Measurements from ENCODE around the gene ABR.

Gene ABR

DNA sequence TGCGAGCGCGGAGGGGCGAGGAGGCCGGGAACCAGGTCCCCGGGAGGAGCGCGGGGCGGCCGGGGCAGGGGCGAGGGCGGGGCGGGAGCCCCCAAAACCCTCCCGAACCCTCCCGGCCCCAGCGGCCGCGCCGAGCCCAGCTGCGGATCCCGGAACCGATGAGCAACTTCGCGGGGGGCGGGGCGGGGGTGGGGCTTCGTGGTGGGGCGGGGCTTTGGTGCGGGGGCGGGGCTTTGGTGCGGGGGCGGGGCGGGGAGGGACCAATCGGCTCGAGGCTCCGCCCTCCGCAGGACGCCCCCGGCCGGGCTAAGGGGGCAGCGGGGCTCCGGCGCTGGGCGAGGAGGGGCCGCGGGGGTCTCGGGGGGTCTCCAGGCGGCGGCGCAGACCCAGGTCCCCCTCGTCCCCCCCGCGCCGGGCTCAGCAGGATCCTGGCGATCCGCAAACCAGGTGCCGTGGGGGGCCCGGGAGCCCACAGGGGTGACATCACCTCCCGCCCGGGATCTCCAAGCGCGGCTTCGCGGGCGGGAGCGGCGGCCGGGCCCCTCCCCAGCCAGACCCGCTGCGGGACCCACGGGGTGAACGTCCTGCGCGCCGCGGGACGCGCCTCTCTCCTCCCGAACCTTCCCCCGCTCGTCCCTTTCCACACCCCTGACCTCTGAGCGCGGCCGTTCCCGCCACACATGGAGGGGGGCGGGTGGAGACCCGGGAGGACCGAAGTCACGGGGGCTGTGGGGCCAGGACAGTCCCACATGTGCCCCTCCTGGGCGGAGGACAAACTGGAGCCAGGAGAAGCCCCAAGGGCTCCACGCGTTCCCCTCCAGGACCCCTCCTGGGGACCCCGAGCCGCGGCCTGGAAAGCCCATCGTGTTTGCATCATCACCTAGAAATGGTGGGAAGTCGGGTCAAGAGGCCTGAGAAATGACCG is at the start of gene ABR:
Gene ABR, minus strand, starts transcription at position 164 of the 925 bp plus-strand sequence. CDS start 254 bp downstream, outside the sequence.
- Histone ChIP-seq H3K9ac (ENCODE audit: low read length) (peak within 1 kb of the TSS; percentile 50), H3K27ac (ENCODE audit: low read depth, low read length) (no peak within 1 kb of the TSS), H3K27me3 (ENCODE audit: control insufficient read depth, insufficient read depth, low read length) (peaks cover 44% of the 10 kb centered on the region), H3K36me3 (ENCODE audit: control insufficient read depth, insufficient read depth, low read length) (no peaks in the 10 kb centered on the region), H3K4me1 (ENCODE audit: control insufficient read depth, insufficient read depth, low read length) (peaks cover 40% of the 10 kb centered on the region), H3K9me3 (ENCODE audit: control insufficient read depth, insufficient read depth, low read depth, low read length) (no peaks in the 10 kb centered on the region), H3K4me3 (ENCODE audit: low read depth, low read length) (peak within 1 kb of the TSS; percentile 80)

DNA sequence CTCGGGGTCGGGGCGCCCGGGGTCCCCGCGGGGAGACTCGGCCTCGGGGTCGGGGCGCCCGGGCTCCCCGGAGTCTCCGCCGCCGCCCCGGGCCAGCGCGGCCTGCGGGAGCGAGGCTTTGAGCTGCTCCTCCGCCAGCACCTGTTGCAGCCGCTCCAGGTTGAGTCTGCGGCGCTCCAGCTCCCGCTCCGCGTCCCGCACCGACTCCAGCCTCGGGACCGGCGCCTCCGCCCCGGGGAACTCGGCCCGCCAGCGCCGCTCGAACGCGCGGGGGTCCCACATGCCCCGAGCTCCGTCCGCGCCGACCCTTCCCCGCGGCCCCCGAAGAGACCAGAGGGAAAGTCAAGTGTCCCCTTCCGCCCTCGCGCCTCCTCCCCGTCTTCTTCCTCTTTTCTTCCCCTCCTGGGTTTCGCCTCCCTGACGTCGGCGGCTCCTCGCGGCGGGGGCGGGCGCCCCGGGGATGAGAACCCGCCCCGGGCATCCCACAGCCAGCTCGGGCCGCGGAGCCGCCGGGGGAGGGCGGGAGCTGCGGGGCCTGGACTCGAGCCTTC is 49.6 kb upstream of the ABR start:
- no peaks in the 10 kb centered on the region for H3K36me3 ChIP-seq (ENCODE audit: control insufficient read depth, insufficient read depth, low read length)
- peak overlapping the region; percentile 64 for H3K4me3 ChIP-seq (ENCODE audit: low read depth, low read length)
- peaks cover 7% of the 10 kb centered on the region; the same call in 1 of the 2 replicates for H3K4me1 ChIP-seq (ENCODE audit: control insufficient read depth, insufficient read depth, low read length)
- H3K27ac ChIP-seq (ENCODE audit: low read depth, low read length): no peak overlapping the region
- H3K27me3 ChIP-seq (ENCODE audit: control insufficient read depth, insufficient read depth, low read length): peaks cover 77% of the 10 kb centered on the region
- H3K9ac ChIP-seq (ENCODE audit: low read length): no peak overlapping the region
- no peaks in the 10 kb centered on the region for H3K9me3 ChIP-seq (ENCODE audit: control insufficient read depth, insufficient read depth, low read depth, low read length)

DNA sequence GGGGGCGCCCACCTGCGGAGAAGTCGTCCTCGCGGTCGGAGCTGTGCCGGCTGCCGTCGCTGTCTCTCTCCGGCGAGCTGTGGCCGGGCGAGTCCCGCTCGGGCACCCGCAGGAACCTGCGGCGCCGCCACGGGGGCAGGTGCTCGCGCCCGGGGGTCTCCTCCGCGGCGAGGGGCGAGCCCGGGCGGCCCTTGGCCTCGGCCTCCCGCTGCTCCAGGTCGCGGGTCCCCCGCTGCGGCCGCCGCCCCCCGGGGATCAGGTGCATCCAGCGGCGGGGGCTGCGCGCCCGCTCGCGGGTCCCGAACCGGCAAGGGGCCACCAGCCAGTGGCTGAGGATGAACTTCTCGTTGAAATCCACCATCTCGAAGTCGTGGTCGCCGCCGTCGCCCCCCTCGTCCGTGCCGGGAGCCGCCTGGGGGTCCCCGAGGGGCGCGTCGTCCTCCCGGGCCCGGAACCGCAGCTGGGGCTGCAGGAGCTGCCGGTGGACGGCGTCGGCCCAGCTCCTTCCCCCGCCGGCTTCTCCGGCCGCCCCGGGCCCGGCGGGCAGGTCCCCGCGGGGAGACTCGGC is 49.1 kb upstream of the ABR start:
- Histone ChIP-seq H3K27ac (ENCODE audit: low read depth, low read length) (no peak overlapping the region), H3K9ac (ENCODE audit: low read length) (peak overlapping the region; percentile 33), H3K4me3 (ENCODE audit: low read depth, low read length) (peak overlapping the region; percentile 64), H3K9me3 (ENCODE audit: control insufficient read depth, insufficient read depth, low read depth, low read length) (no peaks in the 10 kb centered on the region), H3K27me3 (ENCODE audit: control insufficient read depth, insufficient read depth, low read length) (peaks cover 77% of the 10 kb centered on the region), H3K36me3 (ENCODE audit: control insufficient read depth, insufficient read depth, low read length) (no peaks in the 10 kb centered on the region), H3K4me1 (ENCODE audit: control insufficient read depth, insufficient read depth, low read length) (peaks cover 7% of the 10 kb centered on the region; the same call in 1 of the 2 replicates)

GRCh38 chr17:1227917-1228780 is 48.4 kb upstream of the ABR start:
- no peaks in the 10 kb centered on the region for H3K9me3 ChIP-seq (ENCODE audit: control insufficient read depth, insufficient read depth, low read depth, low read length)
- peaks cover 7% of the 10 kb centered on the region; the same call in 1 of the 2 replicates for H3K4me1 ChIP-seq (ENCODE audit: control insufficient read depth, insufficient read depth, low read length)
- H3K4me3 ChIP-seq (ENCODE audit: low read depth, low read length): peak overlapping the region; percentile 39
- H3K9ac ChIP-seq (ENCODE audit: low read length): no peak overlapping the region
- no peaks in the 10 kb centered on the region for H3K36me3 ChIP-seq (ENCODE audit: control insufficient read depth, insufficient read depth, low read length)
- H3K27me3 ChIP-seq (ENCODE audit: control insufficient read depth, insufficient read depth, low read length): peaks cover 77% of the 10 kb centered on the region
- H3K27ac ChIP-seq (ENCODE audit: low read depth, low read length): no peak overlapping the region

GRCh38 chr17:1227365-1227764 is 47.6 kb upstream of the ABR start:
- H3K36me3 ChIP-seq (ENCODE audit: control insufficient read depth, insufficient read depth, low read length): no peaks in the 10 kb centered on the region
- peaks cover 72% of the 10 kb centered on the region for H3K27me3 ChIP-seq (ENCODE audit: control insufficient read depth, insufficient read depth, low read length)
- H3K9ac ChIP-seq (ENCODE audit: low read length): no peak overlapping the region
- peaks cover 7% of the 10 kb centered on the region; the same call in 1 of the 2 replicates for H3K4me1 ChIP-seq (ENCODE audit: control insufficient read depth, insufficient read depth, low read length)
- H3K4me3 ChIP-seq (ENCODE audit: low read depth, low read length): no peak overlapping the region
- no peak overlapping the region for H3K27ac ChIP-seq (ENCODE audit: low read depth, low read length)
- no peaks in the 10 kb centered on the region for H3K9me3 ChIP-seq (ENCODE audit: control insufficient read depth, insufficient read depth, low read depth, low read length)

DNA sequence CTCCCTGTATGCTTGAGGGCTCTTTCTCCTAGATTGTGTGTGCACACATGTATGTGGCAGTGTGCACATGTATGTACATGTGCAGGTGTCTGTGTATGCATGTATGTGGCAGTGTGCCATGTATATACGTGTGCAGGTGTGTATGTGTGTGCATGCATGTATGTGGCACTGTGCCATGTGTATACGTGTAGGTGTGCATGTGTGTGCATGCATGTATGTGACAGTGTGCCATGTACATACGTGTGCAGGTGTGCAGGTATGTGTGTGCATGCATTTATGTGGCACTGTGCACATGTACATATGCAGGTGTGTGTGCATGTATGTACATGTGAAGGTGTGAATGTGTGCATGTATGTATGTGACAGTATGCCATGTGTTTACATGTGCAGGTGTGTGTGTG is 46.5 kb upstream of the ABR start:
- H3K27ac ChIP-seq (ENCODE audit: low read depth, low read length): no peak overlapping the region
- 0 out of 2 replicates have a peak, but pooled peaks cover under 1% of the 10 kb centered on the region for H3K9me3 ChIP-seq (ENCODE audit: control insufficient read depth, insufficient read depth, low read depth, low read length)
- no peak overlapping the region for H3K4me3 ChIP-seq (ENCODE audit: low read depth, low read length)
- no peaks in the 10 kb centered on the region for H3K36me3 ChIP-seq (ENCODE audit: control insufficient read depth, insufficient read depth, low read length)
- peaks cover 7% of the 10 kb centered on the region; the same call in 1 of the 2 replicates for H3K4me1 ChIP-seq (ENCODE audit: control insufficient read depth, insufficient read depth, low read length)
- no peak overlapping the region for H3K9ac ChIP-seq (ENCODE audit: low read length)
- H3K27me3 ChIP-seq (ENCODE audit: control insufficient read depth, insufficient read depth, low read length): peaks cover 62% of the 10 kb centered on the region

- H3K9ac ChIP-seq (ENCODE audit: low read length): no peak overlapping the region
- peaks cover 42% of the 10 kb centered on the region for H3K27me3 ChIP-seq (ENCODE audit: control insufficient read depth, insufficient read depth, low read length)
- peaks cover 7% of the 10 kb centered on the region; the same call in 1 of the 2 replicates for H3K4me1 ChIP-seq (ENCODE audit: control insufficient read depth, insufficient read depth, low read length)
- no peaks in the 10 kb centered on the region for H3K36me3 ChIP-seq (ENCODE audit: control insufficient read depth, insufficient read depth, low read length)
- H3K4me3 ChIP-seq (ENCODE audit: low read depth, low read length): no peak overlapping the region
- H3K9me3 ChIP-seq (ENCODE audit: control insufficient read depth, insufficient read depth, low read depth, low read length): 0 out of 2 replicates have a peak, but pooled peaks cover 3% of the 10 kb centered on the region
- no peak overlapping the region for H3K27ac ChIP-seq (ENCODE audit: low read depth, low read length)
Measured at GRCh38 chr17:1224330-1224729, 44.5 kb upstream of the ABR start.

DNA sequence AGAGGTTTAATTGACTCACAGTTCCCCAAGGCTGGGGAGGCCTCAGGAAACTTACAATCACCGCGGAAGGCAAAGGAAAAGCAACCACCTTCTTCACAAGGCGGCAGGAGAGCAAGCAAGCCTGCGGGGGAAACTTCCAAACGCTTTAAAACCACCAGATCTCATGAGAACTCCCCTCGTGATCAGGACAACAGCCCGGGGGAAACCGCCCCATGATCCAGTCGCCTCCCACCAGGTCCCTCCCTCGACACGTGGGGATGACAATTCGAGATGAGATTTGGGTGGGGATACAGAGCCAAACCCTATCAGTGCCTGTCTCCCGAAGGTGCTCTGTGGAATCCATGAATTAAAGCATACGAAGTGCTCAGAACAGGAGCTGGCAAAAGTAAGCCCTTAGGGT is 43.9 kb upstream of the ABR start:
- no peak overlapping the region for H3K9ac ChIP-seq (ENCODE audit: low read length)
- no peak overlapping the region for H3K27ac ChIP-seq (ENCODE audit: low read depth, low read length)
- peaks cover 7% of the 10 kb centered on the region; the same call in 1 of the 2 replicates for H3K4me1 ChIP-seq (ENCODE audit: control insufficient read depth, insufficient read depth, low read length)
- H3K9me3 ChIP-seq (ENCODE audit: control insufficient read depth, insufficient read depth, low read depth, low read length): 0 out of 2 replicates have a peak, but pooled peaks cover 3% of the 10 kb centered on the region
- H3K36me3 ChIP-seq (ENCODE audit: control insufficient read depth, insufficient read depth, low read length): no peaks in the 10 kb centered on the region
- H3K4me3 ChIP-seq (ENCODE audit: low read depth, low read length): no peak overlapping the region
- H3K27me3 ChIP-seq (ENCODE audit: control insufficient read depth, insufficient read depth, low read length): peaks cover 36% of the 10 kb centered on the region

GRCh38 chr17:1222321-1222720 is 42.5 kb upstream of the ABR start:
- Histone ChIP-seq H3K4me3 (ENCODE audit: low read depth, low read length) (no peak overlapping the region), H3K36me3 (ENCODE audit: control insufficient read depth, insufficient read depth, low read length) (no peaks in the 10 kb centered on the region), H3K27me3 (ENCODE audit: control insufficient read depth, insufficient read depth, low read length) (peaks cover 22% of the 10 kb centered on the region), H3K4me1 (ENCODE audit: control insufficient read depth, insufficient read depth, low read length) (no peaks in the 10 kb centered on the region), H3K9ac (ENCODE audit: low read length) (no peak overlapping the region), H3K9me3 (ENCODE audit: control insufficient read depth, insufficient read depth, low read depth, low read length) (0 out of 2 replicates have a peak, but pooled peaks cover 3% of the 10 kb centered on the region), H3K27ac (ENCODE audit: low read depth, low read length) (no peak overlapping the region)

DNA sequence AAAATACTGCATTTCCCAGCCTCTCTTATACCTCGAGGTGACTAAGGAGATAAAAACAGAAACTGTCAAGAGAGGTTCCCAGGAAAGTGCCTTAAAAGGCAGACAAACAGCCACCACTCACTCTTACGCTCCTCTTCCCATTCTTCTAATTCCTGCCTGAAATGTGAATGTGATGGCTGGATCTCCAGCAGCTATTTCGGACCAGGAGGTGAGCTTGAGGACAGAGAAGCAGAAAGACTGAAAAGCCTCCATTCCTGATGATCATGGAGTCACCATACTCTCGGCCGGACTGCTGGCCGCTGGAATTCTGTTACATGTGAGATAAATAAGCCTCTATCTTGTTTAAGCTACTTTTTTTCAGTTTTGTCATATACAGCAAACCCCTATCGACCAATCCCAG is 41.4 kb upstream of the ABR start:
- H3K4me3 ChIP-seq (ENCODE audit: low read depth, low read length): no peak overlapping the region
- no peak overlapping the region for H3K9ac ChIP-seq (ENCODE audit: low read length)
- 0 out of 2 replicates have a peak, but pooled peaks cover 3% of the 10 kb centered on the region for H3K9me3 ChIP-seq (ENCODE audit: control insufficient read depth, insufficient read depth, low read depth, low read length)
- H3K36me3 ChIP-seq (ENCODE audit: control insufficient read depth, insufficient read depth, low read length): no peaks in the 10 kb centered on the region
- H3K27ac ChIP-seq (ENCODE audit: low read depth, low read length): no peak overlapping the region
- H3K4me1 ChIP-seq (ENCODE audit: control insufficient read depth, insufficient read depth, low read length): peaks cover 2% of the 10 kb centered on the region; the same call in 1 of the 2 replicates
- peaks cover 11% of the 10 kb centered on the region for H3K27me3 ChIP-seq (ENCODE audit: control insufficient read depth, insufficient read depth, low read length)
